ENCODE measurements around the gene NRL.

- no peak for TF ChIP-seq CTCF (conservative IDR thresholded peaks at IDR 0.05; ENCODE audit: low read length)
- no peak for TF ChIP-seq EZH2phosphoT487 (IDR thresholded peaks at IDR 0.05; ENCODE audit: borderline replicate concordance)
Observed at GRCh38 chr14:24151404-24152080, 36.8 kb upstream of the NRL start.
